ENCODE measurements around the gene ACACB.

The ACACB gene

GRCh38 chr12:109120557-109120956 lies 4.2 kb downstream of the ACACB start:
- peak overlapping the region; percentile 95 for H3K27ac ChIP-seq (ENCODE audit: low read depth, low read length)
- H3K36me3 ChIP-seq (ENCODE audit: control insufficient read depth in 5 of 5, insufficient read depth in 5 of 5, low read length in 5 of 5): peaks cover 0 to 7% (median 2%) of the 10 kb centered on the region in 5 donors
- H3K27me3 ChIP-seq (ENCODE audit: control insufficient read depth in 5 of 5, insufficient read depth in 4 of 5, low read length in 5 of 5): no peaks in the 10 kb centered on the region
- peak overlapping the region in 1 of 5 donors; percentile 38 for H3K9ac ChIP-seq (ENCODE audit: low read length in 5 of 5)
- H3K4me3 ChIP-seq (ENCODE audit: low read depth in 1 of 5, low read length in 5 of 5): no peak overlapping the region
- H3K4me1 ChIP-seq (ENCODE audit: control insufficient read depth in 5 of 5, insufficient read depth in 5 of 5, low read length in 5 of 5): peaks cover 19 to 61% (median 56%) of the 10 kb centered on the region in 5 donors
- no peaks in the 10 kb centered on the region for H3K9me3 ChIP-seq (ENCODE audit: control insufficient read depth in 5 of 5, low read length in 5 of 5)

GRCh38 chr12:109121346-109121880 lies 5.0 kb downstream of the ACACB start:
- Histone ChIP-seq H3K27ac (ENCODE audit: low read depth, low read length) (peak overlapping the region; percentile 35), H3K36me3 (ENCODE audit: control insufficient read depth in 5 of 5, insufficient read depth in 5 of 5, low read length in 5 of 5) (peaks cover 0 to 10% (median 2%) of the 10 kb centered on the region in 5 donors), H3K4me1 (ENCODE audit: control insufficient read depth in 5 of 5, insufficient read depth in 5 of 5, low read length in 5 of 5) (peaks cover 11 to 55% (median 47%) of the 10 kb centered on the region in 5 donors), H3K27me3 (ENCODE audit: control insufficient read depth in 5 of 5, insufficient read depth in 4 of 5, low read length in 5 of 5) (no peaks in the 10 kb centered on the region), H3K9me3 (ENCODE audit: control insufficient read depth in 5 of 5, low read length in 5 of 5) (no peaks in the 10 kb centered on the region), H3K9ac (ENCODE audit: low read length in 5 of 5) (no peak overlapping the region), H3K4me3 (ENCODE audit: low read depth in 1 of 5, low read length in 5 of 5) (no peak overlapping the region)

DNA sequence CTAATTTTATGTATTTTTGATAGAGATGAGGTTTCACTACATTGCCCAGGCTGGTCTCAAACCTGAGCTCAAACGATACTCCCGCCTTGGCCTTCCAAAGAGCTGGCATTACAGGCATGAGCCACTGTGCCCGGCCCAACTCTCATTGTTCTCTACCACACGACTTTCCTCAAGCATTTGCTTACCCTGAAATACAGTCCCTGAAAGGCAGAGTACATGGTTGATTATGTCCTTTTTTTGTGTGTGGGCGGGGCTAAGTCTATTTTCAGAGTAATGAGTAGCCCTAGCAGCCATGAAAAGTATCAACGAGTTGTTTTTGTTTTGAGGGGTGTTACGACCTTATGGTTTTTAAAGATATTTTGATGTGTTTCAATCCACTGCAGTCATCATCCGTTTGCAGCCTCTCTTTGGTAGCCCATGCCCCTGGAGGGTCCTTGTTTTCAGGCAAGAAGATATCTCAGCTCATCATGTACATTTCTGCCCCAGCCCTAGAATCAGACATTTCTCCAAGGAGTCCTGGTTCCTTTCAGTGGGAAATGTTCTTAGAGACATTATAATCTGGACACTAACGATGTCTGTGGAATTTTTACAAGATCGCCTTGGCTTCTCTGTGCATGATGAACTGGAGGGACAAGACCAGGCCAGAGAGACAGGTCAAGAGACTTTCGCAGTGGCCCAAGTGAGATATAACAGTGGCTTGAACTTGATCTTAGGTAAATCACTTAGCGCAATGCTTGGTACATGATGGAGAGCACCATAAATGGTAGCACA lies 8.7 kb downstream of the ACACB start:
- Histone ChIP-seq H3K4me1 (ENCODE audit: control insufficient read depth in 5 of 5, insufficient read depth in 5 of 5, low read length in 5 of 5) (peaks cover 5 to 41% (median 35%) of the 10 kb centered on the region in 5 donors), H3K27ac (ENCODE audit: low read depth, low read length) (no peak overlapping the region), H3K27me3 (ENCODE audit: control insufficient read depth in 5 of 5, insufficient read depth in 4 of 5, low read length in 5 of 5) (no peaks in the 10 kb centered on the region), H3K4me3 (ENCODE audit: low read depth in 1 of 5, low read length in 5 of 5) (no peak overlapping the region), H3K36me3 (ENCODE audit: control insufficient read depth in 5 of 5, insufficient read depth in 5 of 5, low read length in 5 of 5) (peaks cover 0 to 10% (median 2%) of the 10 kb centered on the region in 5 donors), H3K9me3 (ENCODE audit: control insufficient read depth in 5 of 5, low read length in 5 of 5) (no peaks in the 10 kb centered on the region), H3K9ac (ENCODE audit: low read length in 5 of 5) (no peak overlapping the region)

DNA sequence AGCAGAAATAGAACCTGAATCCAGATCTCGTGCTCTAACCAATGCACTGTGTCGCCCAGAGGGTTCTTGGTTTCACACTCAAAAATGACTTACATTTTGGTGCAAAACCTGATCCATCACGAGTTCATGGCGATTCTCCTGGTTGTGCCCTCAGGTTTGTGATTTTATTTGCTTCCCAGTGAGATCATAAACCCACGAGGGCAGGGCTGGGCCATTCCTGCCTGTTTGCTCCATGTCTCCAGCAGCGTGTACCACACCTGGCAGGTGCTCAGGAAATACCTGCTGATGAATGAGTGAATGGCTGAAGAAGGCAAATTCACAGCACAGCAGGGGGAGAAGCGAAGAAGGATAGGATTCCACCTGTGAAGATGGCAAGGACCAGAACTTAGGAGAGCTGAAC lies 9.4 kb downstream of the ACACB start:
- Histone ChIP-seq H3K36me3 (ENCODE audit: control insufficient read depth in 5 of 5, insufficient read depth in 5 of 5, low read length in 5 of 5) (peaks cover 0 to 8% (median 2%) of the 10 kb centered on the region in 5 donors), H3K9me3 (ENCODE audit: control insufficient read depth in 5 of 5, low read length in 5 of 5) (no peaks in the 10 kb centered on the region), H3K27me3 (ENCODE audit: control insufficient read depth in 5 of 5, insufficient read depth in 4 of 5, low read length in 5 of 5) (no peaks in the 10 kb centered on the region), H3K4me3 (ENCODE audit: low read depth in 1 of 5, low read length in 5 of 5) (no peak overlapping the region), H3K27ac (ENCODE audit: low read depth, low read length) (no peak overlapping the region), H3K4me1 (ENCODE audit: control insufficient read depth in 5 of 5, insufficient read depth in 5 of 5, low read length in 5 of 5) (peaks cover 0 to 42% (median 37%) of the 10 kb centered on the region in 5 donors), H3K9ac (ENCODE audit: low read length in 5 of 5) (no peak overlapping the region)

DNA sequence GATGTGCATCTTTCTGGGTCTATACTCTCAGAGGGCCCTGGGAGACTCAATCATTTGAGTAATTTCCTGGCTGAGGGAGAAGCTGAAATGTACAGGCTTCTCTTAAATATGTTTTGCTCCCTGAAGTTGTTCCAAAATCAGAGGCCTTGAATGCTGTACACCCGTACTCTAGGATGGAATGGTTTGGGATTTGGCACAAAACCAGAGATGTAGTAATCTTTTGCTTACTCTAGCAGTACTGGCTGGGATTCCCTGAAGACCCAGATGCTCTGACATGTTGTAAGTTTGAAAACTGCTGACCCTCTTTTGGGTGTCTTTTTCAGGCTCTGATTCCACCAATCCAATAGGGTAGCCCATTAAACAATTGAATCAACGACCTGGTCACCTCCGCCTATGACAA lies 10.4 kb downstream of the ACACB start:
- H3K4me1 ChIP-seq (ENCODE audit: control insufficient read depth in 5 of 5, insufficient read depth in 5 of 5, low read length in 5 of 5): peaks cover 0 to 41% (median 35%) of the 10 kb centered on the region in 5 donors
- H3K9me3 ChIP-seq (ENCODE audit: control insufficient read depth in 5 of 5, low read length in 5 of 5): no peaks in the 10 kb centered on the region
- peaks cover 0 to 7% (median 2%) of the 10 kb centered on the region in 5 donors for H3K36me3 ChIP-seq (ENCODE audit: control insufficient read depth in 5 of 5, insufficient read depth in 5 of 5, low read length in 5 of 5)
- H3K27ac ChIP-seq (ENCODE audit: low read depth, low read length): peak overlapping the region; percentile 61
- no peak overlapping the region for H3K4me3 ChIP-seq (ENCODE audit: low read depth in 1 of 5, low read length in 5 of 5)
- H3K27me3 ChIP-seq (ENCODE audit: control insufficient read depth in 5 of 5, insufficient read depth in 4 of 5, low read length in 5 of 5): no peaks in the 10 kb centered on the region
- no peak overlapping the region for H3K9ac ChIP-seq (ENCODE audit: low read length in 5 of 5)

DNA sequence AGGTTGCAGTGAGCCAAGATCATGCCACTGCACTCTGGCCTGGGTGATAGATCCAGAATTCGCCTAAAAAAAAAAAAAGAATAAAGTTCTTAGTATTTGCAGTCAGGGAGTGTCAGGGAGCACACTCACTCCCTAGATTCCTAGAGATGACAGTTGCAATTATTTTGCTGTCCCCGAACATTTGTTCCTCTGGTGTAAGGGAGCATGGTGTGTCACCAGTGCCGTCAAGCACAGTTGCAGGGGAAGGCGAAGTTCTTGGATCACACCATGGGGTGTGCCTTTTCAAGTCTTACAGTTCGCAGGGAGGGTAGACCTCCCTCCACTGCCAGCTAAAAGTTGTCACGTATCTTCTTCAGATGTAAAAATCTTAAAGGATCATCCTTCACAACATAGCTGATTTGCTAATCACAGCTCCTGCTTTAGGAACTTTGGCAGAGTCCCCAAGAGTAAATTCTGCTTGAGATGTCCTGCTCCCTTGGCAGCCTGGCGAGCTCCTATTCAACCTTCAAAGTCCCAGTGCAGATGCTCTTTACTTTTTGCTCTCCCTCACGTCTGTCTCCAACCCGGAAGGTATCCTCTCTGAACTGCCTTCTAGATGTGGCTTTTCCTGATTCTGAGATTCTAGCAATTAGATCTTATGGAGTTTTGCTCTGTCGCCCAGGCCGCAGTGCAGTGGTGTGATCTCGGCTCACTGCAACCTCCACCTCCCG lies 11.3 kb downstream of the ACACB start:
- Histone ChIP-seq H3K4me3 (ENCODE audit: low read depth in 1 of 5, low read length in 5 of 5) (no peak overlapping the region), H3K4me1 (ENCODE audit: control insufficient read depth in 5 of 5, insufficient read depth in 5 of 5, low read length in 5 of 5) (peaks cover 0 to 41% (median 39%) of the 10 kb centered on the region in 5 donors), H3K27ac (ENCODE audit: low read depth, low read length) (peak overlapping the region; percentile 61)

GRCh38 chr12:109130297-109131153 lies 14.1 kb downstream of the ACACB start:
- H3K9ac ChIP-seq (ENCODE audit: low read length in 5 of 5): peak overlapping the region in 2 of 5 donors; percentile 17 to 36
- H3K4me1 ChIP-seq (ENCODE audit: control insufficient read depth in 5 of 5, insufficient read depth in 5 of 5, low read length in 5 of 5): peaks cover 6 to 64% (median 60%) of the 10 kb centered on the region in 5 donors
- no peaks in the 10 kb centered on the region for H3K27me3 ChIP-seq (ENCODE audit: control insufficient read depth in 5 of 5, insufficient read depth in 4 of 5, low read length in 5 of 5)
- H3K4me3 ChIP-seq (ENCODE audit: low read depth in 1 of 5, low read length in 5 of 5): peak overlapping the region; percentile 59 to 94 (median 81)
- H3K9me3 ChIP-seq (ENCODE audit: control insufficient read depth in 5 of 5, low read length in 5 of 5): no peaks in the 10 kb centered on the region
- H3K27ac ChIP-seq (ENCODE audit: low read depth, low read length): peak overlapping the region; percentile 72
- H3K36me3 ChIP-seq (ENCODE audit: control insufficient read depth in 5 of 5, insufficient read depth in 5 of 5, low read length in 5 of 5): peaks cover 0 to 4% (median 0%) of the 10 kb centered on the region in 5 donors

More for the DNA sequence above, 11.3 kb downstream of the ACACB start:
- H3K9me3 ChIP-seq (ENCODE audit: control insufficient read depth in 5 of 5, low read length in 5 of 5): no peaks in the 10 kb centered on the region
- H3K36me3 ChIP-seq (ENCODE audit: control insufficient read depth in 5 of 5, insufficient read depth in 5 of 5, low read length in 5 of 5): peaks cover 0 to 7% (median 2%) of the 10 kb centered on the region in 5 donors
- H3K27me3 ChIP-seq (ENCODE audit: control insufficient read depth in 5 of 5, insufficient read depth in 4 of 5, low read length in 5 of 5): no peaks in the 10 kb centered on the region
- no peak overlapping the region for H3K9ac ChIP-seq (ENCODE audit: low read length in 5 of 5)

GRCh38 chr12:109131154-109132050 lies 15.0 kb downstream of the ACACB start:
- Histone ChIP-seq H3K4me3 (ENCODE audit: low read depth in 1 of 5, low read length in 5 of 5) (peak overlapping the region; percentile 59 to 94 (median 81)), H3K9ac (ENCODE audit: low read length in 5 of 5) (peak overlapping the region in 4 of 5 donors; percentile 17 to 62 (median 44)), H3K4me1 (ENCODE audit: control insufficient read depth in 5 of 5, insufficient read depth in 5 of 5, low read length in 5 of 5) (peaks cover 6 to 68% (median 60%) of the 10 kb centered on the region in 5 donors), H3K36me3 (ENCODE audit: control insufficient read depth in 5 of 5, insufficient read depth in 5 of 5, low read length in 5 of 5) (no peaks in the 10 kb centered on the region), H3K27ac (ENCODE audit: low read depth, low read length) (peak overlapping the region; percentile 72), H3K9me3 (ENCODE audit: control insufficient read depth in 5 of 5, low read length in 5 of 5) (no peaks in the 10 kb centered on the region), H3K27me3 (ENCODE audit: control insufficient read depth in 5 of 5, insufficient read depth in 4 of 5, low read length in 5 of 5) (no peaks in the 10 kb centered on the region)
